C4-2B (cell line): ENCODE results near the gene DCTPP1.

Source experiments
- ZFX ChIP-seq: fragments of 450-650 bp; IDR thresholded peaks from 2 replicates; pipeline ENCODE4 v1.6.1; 2017
- TF ChIP-seq, protein P1 (sequence below): fragments of 450-650 bp; conservative IDR thresholded peaks from 2 replicates; pipeline ENCODE4 v1.5.1; 2017; ENCODE audit warnings: mild to moderate bottlenecking

DNA sequence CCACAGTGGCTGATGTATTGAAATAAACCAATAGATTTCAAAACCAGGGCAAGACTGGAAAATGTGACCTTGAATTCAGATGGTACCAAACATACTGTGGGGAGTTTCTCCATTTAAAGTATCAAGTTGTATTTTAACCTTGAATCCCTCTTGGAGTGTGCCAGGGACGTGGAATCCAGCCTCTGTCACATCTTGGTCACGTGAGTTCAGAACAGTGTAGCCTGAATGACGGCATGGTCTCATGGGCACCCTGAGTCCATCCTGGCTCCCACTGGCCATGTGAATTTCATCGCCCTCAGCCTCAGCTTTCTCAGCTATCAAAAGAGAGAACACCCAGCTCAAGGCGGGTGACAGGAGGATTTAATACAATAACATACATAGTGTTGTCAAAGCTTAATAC is 15.7 kb downstream of the DCTPP1 start:
- TF ChIP-seq, protein P1, sequence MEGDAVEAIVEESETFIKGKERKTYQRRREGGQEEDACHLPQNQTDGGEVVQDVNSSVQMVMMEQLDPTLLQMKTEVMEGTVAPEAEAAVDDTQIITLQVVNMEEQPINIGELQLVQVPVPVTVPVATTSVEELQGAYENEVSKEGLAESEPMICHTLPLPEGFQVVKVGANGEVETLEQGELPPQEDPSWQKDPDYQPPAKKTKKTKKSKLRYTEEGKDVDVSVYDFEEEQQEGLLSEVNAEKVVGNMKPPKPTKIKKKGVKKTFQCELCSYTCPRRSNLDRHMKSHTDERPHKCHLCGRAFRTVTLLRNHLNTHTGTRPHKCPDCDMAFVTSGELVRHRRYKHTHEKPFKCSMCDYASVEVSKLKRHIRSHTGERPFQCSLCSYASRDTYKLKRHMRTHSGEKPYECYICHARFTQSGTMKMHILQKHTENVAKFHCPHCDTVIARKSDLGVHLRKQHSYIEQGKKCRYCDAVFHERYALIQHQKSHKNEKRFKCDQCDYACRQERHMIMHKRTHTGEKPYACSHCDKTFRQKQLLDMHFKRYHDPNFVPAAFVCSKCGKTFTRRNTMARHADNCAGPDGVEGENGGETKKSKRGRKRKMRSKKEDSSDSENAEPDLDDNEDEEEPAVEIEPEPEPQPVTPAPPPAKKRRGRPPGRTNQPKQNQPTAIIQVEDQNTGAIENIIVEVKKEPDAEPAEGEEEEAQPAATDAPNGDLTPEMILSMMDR = no peak
- TF ChIP-seq ZFX = no peak
